Activated naive CD8-positive, alpha-beta T cell treated with anti-CD3 and anti-CD28 coated beads, Interleukin-2, amount 50 U/mL, for 24 hours (primary cell): Measurements from ENCODE around the gene BMERB1.

Source experiments
- ATAC-seq: fragments of 150-1000 bp; cut with Tn5 transposase; one replicate; pipeline ENCODE4 v1.10.0; 2021
- DNase-seq: peaks from one replicate; pipeline ENCODE4 v3.0.0; 2021
- H3K27ac Mint-ChIP-seq: one replicate; pipeline ENCODE4 v1.8.0; 2021; ENCODE audit warnings: mild to moderate bottlenecking, mixed read lengths
- H3K27me3 Mint-ChIP-seq: one replicate; pipeline ENCODE4 v1.8.0; 2021; ENCODE audit warnings: mixed read lengths
- H3K36me3 Mint-ChIP-seq: one replicate; pipeline ENCODE4 v1.8.0; 2021; ENCODE audit warnings: low read depth, mixed read lengths
- H3K4me1 Mint-ChIP-seq: one replicate; pipeline ENCODE4 v1.8.0; 2021; ENCODE audit warnings: mixed read lengths
- H3K4me3 Mint-ChIP-seq: one replicate; pipeline ENCODE4 v1.8.0; 2021; ENCODE audit warnings: mild to moderate bottlenecking, moderate library complexity, mixed read lengths
- H3K9me3 Mint-ChIP-seq: one replicate; pipeline ENCODE4 v1.8.0; 2021; ENCODE audit warnings: mixed read lengths

Gene BMERB1

GRCh38 chr16:15607700-15608396 lies 173.5 kb downstream of the BMERB1 start:
- H3K27me3 Mint-ChIP-seq: no peaks in the 10 kb centered on the region
- H3K36me3 Mint-ChIP-seq: peaks cover 70% of the 10 kb centered on the region
- peaks cover 10% of the 10 kb centered on the region for H3K4me1 Mint-ChIP-seq
- H3K9me3 Mint-ChIP-seq: no peaks in the 10 kb centered on the region
- no peak for DNase-seq
- no peak overlapping the region for H3K4me3 Mint-ChIP-seq
- ATAC-seq: no peak
- H3K27ac Mint-ChIP-seq: peak overlapping the region; percentile 21

GRCh38 chr16:15608398-15609285 lies 174.3 kb downstream of the BMERB1 start:
- peaks cover 70% of the 10 kb centered on the region for H3K36me3 Mint-ChIP-seq
- ATAC-seq (no peak), DNase-seq (no peak)
- no peaks in the 10 kb centered on the region for H3K9me3 Mint-ChIP-seq
- H3K4me1 Mint-ChIP-seq: peaks cover 10% of the 10 kb centered on the region
- H3K4me3 Mint-ChIP-seq: no peak overlapping the region
- no peak overlapping the region for H3K27ac Mint-ChIP-seq
- no peaks in the 10 kb centered on the region for H3K27me3 Mint-ChIP-seq

- H3K27ac Mint-ChIP-seq: no peak overlapping the region
- H3K36me3 Mint-ChIP-seq: peaks cover 67% of the 10 kb centered on the region
- H3K27me3 Mint-ChIP-seq: no peaks in the 10 kb centered on the region
- DNase-seq: no peak
- ATAC-seq: no peak
- peaks cover 10% of the 10 kb centered on the region for H3K4me1 Mint-ChIP-seq
- no peak overlapping the region for H3K4me3 Mint-ChIP-seq
- H3K9me3 Mint-ChIP-seq: no peaks in the 10 kb centered on the region
Measured at GRCh38 chr16:15609286-15609649, 174.9 kb downstream of the BMERB1 start.

- Mint-ChIP-seq H3K9me3 (no peaks in the 10 kb centered on the region), H3K27ac (peak overlapping the region; percentile 63), H3K4me3 (no peak overlapping the region), H3K27me3 (no peaks in the 10 kb centered on the region), H3K36me3 (peaks cover 61% of the 10 kb centered on the region), H3K4me1 (peaks cover 10% of the 10 kb centered on the region)
- no peak for DNase-seq
- ATAC-seq: peak; percentile 85
Measured at GRCh38 chr16:15610369-15610871, 176.0 kb downstream of the BMERB1 start.

- no peak overlapping the region for H3K4me3 Mint-ChIP-seq
- no peaks in the 10 kb centered on the region for H3K27me3 Mint-ChIP-seq
- ATAC-seq (no peak), DNase-seq (no peak)
- H3K27ac Mint-ChIP-seq: no peak overlapping the region
- peaks cover 62% of the 10 kb centered on the region for H3K36me3 Mint-ChIP-seq
- H3K9me3 Mint-ChIP-seq: no peaks in the 10 kb centered on the region
- peaks cover 7% of the 10 kb centered on the region for H3K4me1 Mint-ChIP-seq
Measured at GRCh38 chr16:15611610-15612009, 177.2 kb downstream of the BMERB1 start.

GRCh38 chr16:15613676-15614075 lies 179.3 kb downstream of the BMERB1 start:
- ATAC-seq (no peak), DNase-seq (no peak)
- Mint-ChIP-seq H3K27ac (no peak overlapping the region), H3K4me1 (peaks cover 8% of the 10 kb centered on the region), H3K9me3 (no peaks in the 10 kb centered on the region), H3K4me3 (no peak overlapping the region), H3K27me3 (no peaks in the 10 kb centered on the region), H3K36me3 (peaks cover 58% of the 10 kb centered on the region)

GRCh38 chr16:15616012-15616411 lies 181.6 kb downstream of the BMERB1 start:
- Mint-ChIP-seq H3K27ac (no peak overlapping the region), H3K27me3 (no peaks in the 10 kb centered on the region), H3K36me3 (peaks cover 46% of the 10 kb centered on the region), H3K4me3 (no peak overlapping the region), H3K4me1 (peaks cover 1% of the 10 kb centered on the region), H3K9me3 (no peaks in the 10 kb centered on the region)
- no peak for ATAC-seq
- DNase-seq: no peak

GRCh38 chr16:15616475-15617165 lies 182.2 kb downstream of the BMERB1 start:
- H3K4me1 Mint-ChIP-seq: peaks cover 1% of the 10 kb centered on the region
- no peak for ATAC-seq
- H3K27ac Mint-ChIP-seq: no peak overlapping the region
- DNase-seq: no peak
- H3K4me3 Mint-ChIP-seq: no peak overlapping the region
- H3K27me3 Mint-ChIP-seq: no peaks in the 10 kb centered on the region
- H3K9me3 Mint-ChIP-seq: no peaks in the 10 kb centered on the region
- H3K36me3 Mint-ChIP-seq: peaks cover 46% of the 10 kb centered on the region

- H3K9me3 Mint-ChIP-seq: no peaks in the 10 kb centered on the region
- ATAC-seq: no peak
- H3K4me1 Mint-ChIP-seq: peaks cover 1% of the 10 kb centered on the region
- no peaks in the 10 kb centered on the region for H3K27me3 Mint-ChIP-seq
- peaks cover 42% of the 10 kb centered on the region for H3K36me3 Mint-ChIP-seq
- H3K4me3 Mint-ChIP-seq: no peak overlapping the region
- peak overlapping the region; percentile 71 for H3K27ac Mint-ChIP-seq
- no peak for DNase-seq
Measured at GRCh38 chr16:15617901-15618300, 183.5 kb downstream of the BMERB1 start.

GRCh38 chr16:15618392-15618791 lies 184.0 kb downstream of the BMERB1 start:
- no peak for DNase-seq
- H3K4me3 Mint-ChIP-seq: no peak overlapping the region
- H3K4me1 Mint-ChIP-seq: peaks cover 1% of the 10 kb centered on the region
- peak overlapping the region; percentile 71 for H3K27ac Mint-ChIP-seq
- no peaks in the 10 kb centered on the region for H3K9me3 Mint-ChIP-seq
- ATAC-seq: no peak
- no peaks in the 10 kb centered on the region for H3K27me3 Mint-ChIP-seq
- peaks cover 41% of the 10 kb centered on the region for H3K36me3 Mint-ChIP-seq

- no peak overlapping the region for H3K4me3 Mint-ChIP-seq
- H3K27me3 Mint-ChIP-seq: no peaks in the 10 kb centered on the region
- peaks cover 54% of the 10 kb centered on the region for H3K36me3 Mint-ChIP-seq
- DNase-seq (no peak), ATAC-seq (no peak)
- H3K4me1 Mint-ChIP-seq: peaks cover 4% of the 10 kb centered on the region
- no peak overlapping the region for H3K27ac Mint-ChIP-seq
- no peaks in the 10 kb centered on the region for H3K9me3 Mint-ChIP-seq
Measured at GRCh38 chr16:15620611-15621195, 186.3 kb downstream of the BMERB1 start.

- ATAC-seq (no peak), DNase-seq (no peak)
- Mint-ChIP-seq H3K27ac (no peak overlapping the region), H3K9me3 (no peaks in the 10 kb centered on the region), H3K4me1 (peaks cover 4% of the 10 kb centered on the region), H3K27me3 (no peaks in the 10 kb centered on the region), H3K4me3 (no peak overlapping the region), H3K36me3 (peaks cover 51% of the 10 kb centered on the region)
Measured at GRCh38 chr16:15621456-15621855, 187.1 kb downstream of the BMERB1 start.

GRCh38 chr16:15621889-15622288 lies 187.5 kb downstream of the BMERB1 start:
- Mint-ChIP-seq H3K4me1 (peaks cover 4% of the 10 kb centered on the region), H3K27ac (no peak overlapping the region), H3K4me3 (no peak overlapping the region), H3K9me3 (no peaks in the 10 kb centered on the region), H3K36me3 (peaks cover 48% of the 10 kb centered on the region), H3K27me3 (no peaks in the 10 kb centered on the region)
- DNase-seq: no peak
- ATAC-seq: no peak

GRCh38 chr16:15631730-15632409 lies 197.5 kb downstream of the BMERB1 start:
- DNase-seq (no peak), ATAC-seq (no peak)
- Mint-ChIP-seq H3K27me3 (no peaks in the 10 kb centered on the region), H3K27ac (peak overlapping the region; percentile 78), H3K9me3 (no peaks in the 10 kb centered on the region), H3K36me3 (peaks cover 68% of the 10 kb centered on the region), H3K4me3 (no peak overlapping the region), H3K4me1 (peaks cover 42% of the 10 kb centered on the region)
